ENCODE measurements around the gene SERPINA6.
"Not testable (repeated sequence)": the region's sequence is repeated elsewhere in the genome, so short reads cannot be mapped to it uniquely, and the experiment has no call there.

Gene SERPINA6, protein sequence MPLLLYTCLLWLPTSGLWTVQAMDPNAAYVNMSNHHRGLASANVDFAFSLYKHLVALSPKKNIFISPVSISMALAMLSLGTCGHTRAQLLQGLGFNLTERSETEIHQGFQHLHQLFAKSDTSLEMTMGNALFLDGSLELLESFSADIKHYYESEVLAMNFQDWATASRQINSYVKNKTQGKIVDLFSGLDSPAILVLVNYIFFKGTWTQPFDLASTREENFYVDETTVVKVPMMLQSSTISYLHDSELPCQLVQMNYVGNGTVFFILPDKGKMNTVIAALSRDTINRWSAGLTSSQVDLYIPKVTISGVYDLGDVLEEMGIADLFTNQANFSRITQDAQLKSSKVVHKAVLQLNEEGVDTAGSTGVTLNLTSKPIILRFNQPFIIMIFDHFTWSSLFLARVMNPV

DNA sequence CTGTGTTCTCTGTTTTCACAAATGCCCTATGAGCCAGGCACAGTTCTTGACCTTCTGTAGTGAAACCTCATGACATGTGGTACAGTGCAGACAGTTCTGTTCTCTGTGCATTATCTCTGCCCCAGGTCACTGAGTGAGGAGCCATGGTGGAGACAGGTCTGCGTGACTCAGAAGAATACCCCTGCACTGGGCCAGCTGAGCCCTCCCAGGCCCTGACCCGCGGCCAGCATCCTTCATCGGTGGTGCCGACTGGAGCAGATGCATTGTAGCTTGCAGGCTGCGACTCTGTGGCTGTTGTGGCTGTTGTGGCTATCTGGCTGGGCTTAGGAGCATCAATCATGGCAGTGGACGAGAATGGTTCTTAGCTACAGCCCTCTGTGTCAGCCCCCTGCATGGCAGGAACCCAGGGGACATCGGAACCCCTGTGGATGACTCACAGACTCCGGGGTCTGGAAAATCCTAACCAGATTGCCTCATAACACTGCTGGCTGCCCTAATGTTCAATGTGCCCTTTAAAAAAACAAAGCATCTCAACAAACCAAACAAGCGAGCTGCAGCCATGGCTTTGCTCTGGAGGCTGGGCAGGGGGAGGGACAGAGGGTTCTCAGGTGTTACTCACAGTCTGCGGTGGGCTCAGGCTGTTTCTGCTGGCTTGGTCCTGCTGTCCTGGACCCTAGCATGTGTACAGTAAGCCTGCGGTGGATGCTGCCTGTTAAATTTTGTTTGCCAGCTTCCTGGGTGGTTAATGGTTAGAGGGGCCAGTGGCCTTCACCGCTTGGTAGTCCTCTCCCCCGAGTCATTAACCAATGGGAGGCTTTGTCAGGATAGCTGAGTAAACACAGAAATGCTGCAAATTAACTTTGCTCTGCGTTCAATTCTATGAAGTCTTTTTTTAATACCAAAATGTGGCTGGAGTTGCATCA, at the start of gene SERPINA6:
Gene SERPINA6 (minus strand): TSS at position 689 of the 923 bp plus-strand sequence. CDS start 8,688 bp downstream, outside the sequence.
- no peak for DNase-seq

DNA sequence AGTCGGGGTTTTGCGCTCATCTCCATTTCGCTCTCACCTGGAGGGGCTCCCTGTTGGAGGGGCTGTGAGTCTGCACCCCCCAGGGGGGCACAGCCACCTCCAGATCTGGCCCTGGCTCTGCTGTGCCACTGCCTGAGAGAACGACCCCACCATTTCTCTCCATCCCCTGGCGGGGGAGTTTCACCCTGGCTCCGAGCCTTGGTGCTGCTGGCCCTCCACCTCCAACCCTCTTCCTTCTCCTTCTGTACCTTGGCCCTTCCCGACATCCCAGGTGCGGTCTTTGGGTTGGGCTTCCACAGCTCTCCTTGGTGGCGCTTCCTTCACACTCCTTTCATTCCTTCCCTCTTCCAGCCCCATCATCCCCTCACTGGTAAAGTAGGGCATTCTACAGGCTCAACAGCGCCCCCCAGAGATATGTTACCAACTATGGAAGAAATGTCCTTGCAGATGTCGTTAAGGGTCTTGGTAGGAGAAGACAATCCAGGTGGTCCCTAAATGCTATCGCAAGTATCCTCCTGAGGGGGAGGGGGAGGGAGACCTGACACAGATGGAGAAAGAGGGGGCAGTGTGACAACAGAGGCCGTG, 49.0 kb upstream of the SERPINA6 start:
- no peak for DNase-seq

DNA sequence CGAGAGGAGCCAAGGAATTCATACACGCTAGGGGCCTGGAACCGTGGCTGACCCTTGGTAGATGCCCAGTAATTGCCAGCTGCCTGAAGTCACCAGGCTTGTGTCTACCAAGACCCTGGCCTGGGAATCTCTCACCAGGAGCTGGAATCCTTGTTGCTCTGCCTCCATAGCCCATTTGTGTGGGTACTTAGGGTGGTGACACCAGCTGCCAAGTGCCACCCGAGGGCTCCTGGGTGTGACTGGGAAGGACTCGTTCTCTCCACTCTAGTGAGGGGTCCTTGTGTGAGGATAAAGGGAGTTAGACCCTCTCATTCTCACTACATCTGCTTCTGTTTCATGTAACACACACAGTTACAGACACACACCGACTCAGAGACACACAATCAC, 47.4 kb upstream of the SERPINA6 start:
- no peak for DNase-seq

DNA sequence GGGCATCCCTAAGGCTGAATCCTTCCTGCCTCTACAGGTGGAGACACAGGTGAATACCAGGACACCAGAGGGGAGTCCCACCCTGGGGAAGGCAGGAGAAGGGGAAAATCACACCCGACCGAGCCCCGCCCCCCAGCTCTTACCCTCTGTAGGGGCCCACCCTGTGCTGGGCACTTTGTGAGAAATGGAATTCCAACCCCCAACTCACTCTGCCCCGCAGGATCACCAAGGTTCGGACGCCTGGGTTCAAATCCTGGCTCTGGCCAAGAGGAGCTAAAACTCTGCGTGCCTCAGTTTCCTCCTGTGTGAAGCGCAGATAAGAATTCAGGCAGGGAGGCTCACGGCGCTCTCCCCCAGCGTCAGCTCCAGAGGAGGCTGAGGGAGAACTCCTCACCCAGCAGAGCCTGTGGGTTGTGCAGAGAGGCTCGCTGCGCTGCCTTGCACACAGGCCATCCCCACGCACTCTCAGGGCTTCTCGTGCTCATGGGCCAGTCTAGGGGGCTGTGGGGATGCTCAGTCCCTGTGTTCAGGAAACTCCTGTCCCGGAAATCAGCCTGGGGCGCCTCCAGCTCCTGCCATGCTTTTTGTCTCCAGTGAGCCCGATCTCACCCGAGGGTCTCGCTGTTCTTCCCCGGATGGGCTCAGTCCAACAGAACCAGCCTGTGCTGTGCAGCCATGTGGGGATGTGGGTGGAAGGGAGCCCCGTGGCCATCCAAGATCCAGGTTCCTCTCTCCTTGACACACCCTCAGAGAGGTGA, 46.8 kb upstream of the SERPINA6 start:
- DNase-seq: not testable (repeated sequence)

DNA sequence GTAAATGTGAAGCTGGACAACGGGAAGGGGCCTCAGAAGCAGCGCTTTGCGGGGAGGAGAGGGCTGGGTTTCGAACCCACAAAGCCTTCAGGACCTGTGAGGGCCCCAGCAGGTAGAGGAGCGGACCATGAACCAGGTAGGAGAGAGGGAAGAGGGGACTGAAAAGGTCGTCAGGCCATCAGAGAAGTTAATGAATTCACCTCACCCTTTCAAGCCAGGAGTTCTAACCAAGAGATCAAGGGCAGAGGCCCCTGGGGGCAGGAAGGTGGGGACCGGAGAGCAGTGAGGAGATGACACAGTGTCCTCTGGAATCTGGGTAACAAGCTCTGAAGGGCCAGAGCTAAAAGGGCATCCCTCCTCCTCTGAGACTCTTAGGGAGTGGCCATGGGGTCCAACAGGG, 45.8 kb upstream of the SERPINA6 start:
- DNase-seq: no peak

DNA sequence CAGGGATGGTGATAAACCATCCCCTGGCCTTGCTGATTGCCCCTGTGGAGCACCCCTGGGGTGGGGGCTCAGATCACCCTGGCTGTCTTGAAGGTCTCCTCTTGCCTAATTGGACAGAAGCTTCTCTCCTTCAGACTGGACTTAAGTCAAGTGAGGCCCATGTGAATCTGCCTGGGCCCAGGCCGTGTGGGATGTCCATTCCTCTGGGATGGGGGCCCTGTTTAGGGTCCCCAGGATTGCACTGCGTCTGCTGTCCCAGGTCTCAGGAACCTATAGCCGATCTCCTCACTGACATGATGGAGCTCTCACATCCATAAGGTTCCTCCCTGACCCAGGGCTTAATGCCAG, 45.1 kb upstream of the SERPINA6 start:
- no peak for DNase-seq

DNA sequence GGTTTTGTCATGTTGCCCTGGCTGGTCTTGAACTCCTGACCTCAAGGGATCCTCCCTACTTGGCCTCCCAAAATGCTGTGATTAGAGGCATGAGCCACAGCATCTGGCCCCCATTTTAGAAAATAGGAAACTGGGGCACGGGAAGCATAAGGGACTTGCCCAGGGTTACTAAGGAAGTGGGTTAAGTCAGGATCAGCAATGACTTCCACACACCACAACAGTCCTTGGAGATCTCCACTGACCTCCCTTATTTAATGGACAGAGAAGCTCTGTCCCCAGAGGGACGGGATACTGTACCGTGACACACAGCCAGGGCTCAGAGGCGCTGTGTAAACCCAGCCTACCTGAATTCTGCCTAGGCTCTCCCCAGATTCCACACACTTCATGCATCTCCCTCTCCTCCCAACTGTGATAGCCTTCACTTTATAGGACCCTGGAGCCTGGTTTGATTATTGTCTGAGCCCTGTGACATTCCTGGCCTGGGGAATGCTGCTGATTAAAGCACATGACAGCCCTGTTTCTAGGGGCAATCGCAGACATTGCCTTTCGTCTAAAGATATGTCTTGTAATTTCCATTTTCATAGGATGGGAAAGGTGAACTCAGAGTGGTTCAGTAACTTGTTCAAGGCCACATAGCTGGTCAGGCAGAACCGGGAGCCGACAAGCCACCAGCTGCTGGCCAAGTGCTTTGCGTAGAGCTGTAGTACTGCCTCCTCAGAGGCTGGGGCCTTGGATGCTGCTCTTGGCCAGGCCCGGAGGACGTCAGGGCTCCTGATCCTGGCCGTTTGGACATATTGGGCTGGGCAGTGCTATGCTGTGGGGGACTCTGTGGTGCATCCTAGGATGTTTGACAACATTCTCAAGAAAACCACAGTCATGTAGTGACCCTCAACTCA, 44.5 kb upstream of the SERPINA6 start:
- no peak for DNase-seq

DNA sequence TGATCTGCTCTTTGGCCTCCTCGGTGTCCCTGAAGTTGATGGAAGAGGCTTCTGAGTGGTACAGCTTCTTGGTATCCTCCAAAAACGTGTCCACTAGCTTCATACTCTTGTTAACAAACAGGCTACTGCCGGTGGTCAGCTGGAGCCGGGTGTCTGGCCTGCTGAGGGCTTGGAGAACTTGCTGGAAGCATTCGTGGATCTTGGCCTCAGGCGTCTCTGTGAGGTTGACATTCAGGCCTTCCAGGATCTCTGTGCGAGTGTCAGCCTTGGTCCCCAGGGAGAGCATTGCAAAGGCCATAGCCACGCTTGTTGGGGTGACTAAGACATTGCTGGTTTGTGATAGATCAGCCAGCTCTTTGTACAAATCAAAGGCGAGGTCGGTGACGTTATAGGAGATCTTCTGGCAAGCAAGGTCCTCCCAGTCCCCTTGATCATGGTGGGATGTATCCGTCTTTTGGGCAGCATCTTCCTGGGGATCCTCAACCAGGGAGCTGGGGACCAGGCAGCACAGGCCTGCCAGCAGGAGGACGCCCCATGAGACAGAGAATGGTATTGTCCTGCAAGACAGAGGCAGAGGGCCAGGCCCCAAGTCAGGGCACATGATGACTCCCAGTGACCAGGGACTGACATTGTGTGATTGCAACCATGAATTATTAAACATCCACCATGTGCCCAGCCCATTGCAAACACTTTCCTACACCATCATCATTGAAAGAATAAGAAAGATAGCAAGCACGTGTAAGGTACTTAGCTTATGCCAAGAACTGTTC, 43.2 kb upstream of the SERPINA6 start, which contains the start of gene SERPINA2:
Gene SERPINA2 (minus strand): TSS at position 553 of the 770 bp plus-strand sequence.
- no peak for DNase-seq

DNA sequence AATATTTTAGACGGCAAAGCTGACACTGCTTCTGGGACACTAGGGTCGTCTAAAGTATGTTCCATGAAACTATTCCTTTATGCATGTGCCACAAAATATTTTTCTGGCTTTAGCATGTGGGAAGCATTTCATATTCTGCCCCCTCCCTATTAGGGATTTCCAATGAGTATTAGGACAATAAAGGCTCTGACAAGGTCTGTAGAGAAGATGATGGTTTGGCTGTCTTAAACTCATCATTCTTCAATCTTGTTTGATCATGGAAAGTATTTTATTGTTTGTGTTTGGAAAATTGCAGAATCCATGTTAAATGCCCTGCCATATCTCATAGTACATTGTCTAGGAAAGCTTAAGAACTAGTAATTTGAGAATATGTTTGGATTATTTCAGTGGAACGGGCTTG, 42.5 kb upstream of the SERPINA6 start:
- no peak for DNase-seq

DNA sequence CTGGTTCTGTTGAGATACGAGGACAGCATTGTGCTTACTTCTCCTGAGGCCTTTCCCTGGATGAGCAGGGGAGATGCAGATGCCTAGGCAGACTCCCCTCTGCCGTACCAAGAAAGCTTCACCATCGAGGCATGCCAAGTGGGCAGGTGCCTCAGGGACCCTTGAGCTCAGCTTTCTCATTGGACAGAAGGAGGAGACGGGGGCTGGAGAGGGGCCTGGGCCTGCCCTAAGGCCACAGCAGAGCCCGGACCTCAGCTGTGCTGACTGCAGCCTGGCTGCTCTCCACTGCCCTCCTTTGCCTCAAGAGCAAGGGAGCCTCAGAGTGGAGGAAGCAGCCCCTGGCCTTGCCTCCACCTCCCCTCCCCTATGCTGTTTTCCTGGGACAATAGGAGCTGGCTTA, 41.8 kb upstream of the SERPINA6 start:
- DNase-seq: no peak

DNA sequence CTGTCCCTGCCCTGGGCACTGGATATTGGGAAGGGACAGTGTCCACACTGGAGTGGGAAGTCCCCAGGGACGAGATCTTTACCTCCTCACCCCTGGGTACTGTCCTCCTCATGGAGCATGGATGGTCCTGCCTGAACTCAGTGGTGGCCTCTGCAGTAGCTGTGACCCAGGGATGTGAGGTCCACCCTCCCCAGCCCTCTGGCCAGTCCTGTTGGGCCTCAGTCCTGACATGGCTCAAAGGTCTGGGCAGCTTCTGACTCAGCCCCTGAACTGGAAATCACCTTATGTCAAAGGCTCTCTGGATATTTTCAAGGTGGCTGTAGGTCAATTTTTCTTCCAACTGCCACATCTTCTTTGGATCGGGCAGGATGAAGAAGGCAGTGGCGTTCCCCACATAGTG, 40.9 kb upstream of the SERPINA6 start:
- DNase-seq: no peak

DNA sequence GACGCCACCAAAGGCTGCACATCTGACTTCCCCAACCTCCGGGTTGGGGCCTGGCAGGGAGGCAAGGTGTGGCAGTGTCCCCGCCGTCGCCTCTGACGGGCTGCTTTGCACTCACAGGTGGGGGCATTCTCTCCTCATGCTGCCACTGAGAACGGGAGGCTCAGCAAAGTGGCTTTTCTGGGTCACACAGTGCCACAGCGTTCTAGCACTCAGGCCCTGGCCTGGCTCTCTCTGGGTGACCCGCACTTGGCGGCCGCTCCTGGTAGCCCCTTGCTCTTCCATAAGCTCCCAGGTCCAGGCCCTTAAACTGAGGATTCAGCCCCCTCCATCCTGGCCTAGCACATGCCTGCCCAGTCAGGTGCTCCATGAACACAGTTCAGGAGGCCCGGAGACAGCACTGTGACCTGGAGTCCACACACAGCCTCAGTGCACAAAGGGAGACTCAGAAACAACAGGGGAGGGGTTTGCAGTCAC, 40.1 kb upstream of the SERPINA6 start:
- DNase-seq: no peak

DNA sequence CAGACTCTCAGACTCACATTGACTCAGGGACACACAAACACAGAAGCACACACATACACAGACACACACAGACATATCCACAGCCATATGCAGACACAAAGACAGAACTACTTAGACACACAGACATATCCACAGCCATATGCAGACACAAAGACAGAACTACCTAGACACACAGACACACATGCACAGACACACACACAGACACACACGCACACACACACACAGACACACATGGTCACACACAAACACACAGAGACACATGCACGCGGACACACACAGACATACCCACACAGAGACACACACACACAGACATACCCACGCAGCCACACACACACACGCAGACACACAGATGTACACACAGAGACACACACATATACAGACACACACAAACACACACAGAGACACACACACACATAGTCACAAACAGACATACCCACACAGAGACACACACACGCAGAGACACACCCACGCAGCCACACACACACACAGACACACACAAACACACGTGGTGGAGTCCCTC, 39.5 kb upstream of the SERPINA6 start:
- DNase-seq: no peak

DNA sequence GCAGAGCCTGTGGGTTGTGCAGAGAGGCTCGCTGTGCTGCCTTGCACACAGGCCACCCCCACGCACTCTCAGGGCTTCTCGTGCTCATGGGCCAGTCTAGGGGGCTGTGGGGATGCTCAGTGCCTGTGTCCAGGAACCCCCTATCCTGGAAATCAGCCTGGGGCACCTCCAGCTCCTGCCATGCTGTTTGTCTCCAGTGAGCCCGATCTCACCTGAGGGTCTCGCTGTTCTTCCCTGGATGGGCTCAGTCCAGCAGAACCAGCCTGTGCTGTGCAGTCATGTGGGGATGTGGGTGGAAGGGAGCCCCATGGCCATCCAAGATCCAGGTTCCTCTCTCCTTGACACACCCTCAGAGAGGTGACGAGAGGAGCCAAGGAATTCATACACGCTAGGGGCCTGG, 38.5 kb upstream of the SERPINA6 start:
- no peak for DNase-seq

DNA sequence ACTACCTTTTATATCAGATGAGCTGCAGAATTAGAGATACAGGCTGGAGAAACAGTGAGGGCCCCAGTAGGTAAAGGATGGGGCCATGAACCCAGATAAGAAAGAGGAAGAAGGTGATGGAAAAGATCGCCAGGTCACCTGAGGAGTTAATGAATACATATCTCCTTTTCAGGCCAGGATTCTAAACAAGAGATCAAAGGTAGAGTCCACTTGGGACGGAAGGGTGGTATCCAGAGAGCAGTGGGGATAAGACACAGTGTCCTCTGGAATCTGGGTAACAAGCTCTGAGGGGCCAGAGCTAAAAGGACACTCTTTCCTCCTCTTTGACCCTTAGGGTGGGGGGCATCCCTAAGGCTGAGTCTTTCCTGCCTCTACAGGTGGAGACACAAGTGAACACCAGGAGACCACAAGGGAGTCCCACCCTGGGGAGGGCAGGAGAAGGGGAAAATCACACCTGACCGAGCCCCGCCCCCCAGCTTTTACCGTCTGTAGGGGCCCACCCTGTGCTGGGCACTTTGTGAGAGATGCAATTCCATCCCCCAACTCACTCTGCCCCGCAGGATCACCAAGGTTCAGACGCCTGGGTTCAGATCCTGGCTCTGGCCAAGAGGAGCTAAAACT, 37.9 kb upstream of the SERPINA6 start:
- DNase-seq: no peak

DNA sequence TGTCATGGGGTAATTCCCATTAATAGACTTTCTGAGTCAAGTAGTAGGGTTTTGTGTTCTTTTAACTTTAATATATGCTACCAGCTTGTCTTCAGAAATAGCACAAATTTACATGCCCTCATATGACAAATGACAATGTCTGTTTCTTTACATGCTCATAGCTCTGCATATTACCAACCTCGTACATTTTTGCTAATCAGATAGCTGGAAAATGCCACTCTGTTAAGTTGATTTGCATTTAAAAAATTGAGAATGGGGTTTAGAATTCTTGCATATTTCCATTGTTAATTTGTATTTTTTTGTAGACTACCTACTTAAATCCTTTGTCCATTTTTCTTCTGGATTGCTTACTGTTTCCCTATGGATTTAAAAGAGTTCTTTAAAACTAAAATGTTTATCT, 34.0 kb upstream of the SERPINA6 start:
- DNase-seq: no peak

DNA sequence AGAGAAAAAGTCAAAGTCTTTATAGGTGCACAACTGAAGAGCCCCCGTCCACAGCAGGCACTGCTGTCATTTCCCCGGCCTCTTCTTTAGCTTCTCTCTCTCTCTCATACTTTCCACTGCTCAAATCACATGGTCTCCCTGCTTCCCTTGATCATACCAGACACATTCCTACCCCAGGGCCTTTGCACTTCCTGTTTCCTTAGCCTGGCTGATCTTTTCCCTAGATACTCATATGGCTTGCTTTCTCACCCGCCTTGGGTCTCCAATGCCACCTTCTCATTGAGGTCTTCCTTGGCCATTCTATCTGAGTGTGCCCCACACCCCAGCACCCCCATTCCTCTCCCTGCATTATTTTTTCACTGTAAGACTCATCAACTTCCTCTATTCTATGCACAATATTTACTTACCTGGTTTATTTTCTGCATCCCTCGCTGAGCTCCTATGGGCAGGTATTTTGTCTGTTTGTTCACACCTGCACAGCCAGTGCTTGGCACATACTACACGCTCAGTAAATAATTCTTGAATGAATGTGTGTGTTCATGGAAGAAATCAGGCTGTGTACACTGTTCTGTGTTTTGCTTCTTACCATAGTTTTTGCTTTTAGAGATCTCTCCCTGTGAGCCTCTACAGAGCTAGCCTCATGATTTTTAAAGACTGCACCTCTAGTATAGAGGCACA, 33.4 kb upstream of the SERPINA6 start:
- DNase-seq: no peak

DNA sequence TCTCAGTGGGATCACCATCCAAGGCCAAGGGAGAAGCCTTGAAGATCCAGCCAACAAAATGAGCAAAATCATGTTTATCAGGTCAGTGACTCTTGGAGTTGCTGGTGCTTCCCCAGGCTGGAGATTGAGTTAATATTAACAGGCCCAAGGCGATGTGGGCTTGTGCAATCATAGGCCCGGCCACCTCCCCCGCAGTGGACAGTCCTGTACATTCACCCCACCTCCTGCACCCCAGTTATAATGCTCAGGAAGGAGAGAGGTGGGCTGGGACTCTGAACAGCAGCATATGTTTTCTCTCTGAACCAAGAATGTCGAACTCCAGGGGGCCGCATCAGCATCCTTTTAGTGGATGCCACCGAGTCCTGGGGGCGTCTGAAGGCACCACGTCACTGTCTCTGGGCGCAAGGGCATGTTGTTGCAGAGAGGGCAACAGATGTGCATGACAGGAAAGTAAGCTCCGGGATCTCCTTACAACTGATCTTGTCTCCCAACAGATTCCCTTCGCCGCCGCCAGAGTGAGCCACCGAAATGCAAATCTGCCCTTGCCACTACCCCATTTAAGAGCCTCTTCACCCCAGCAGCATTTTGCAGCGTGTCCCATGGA, 32.2 kb upstream of the SERPINA6 start:
- no peak for DNase-seq

DNA sequence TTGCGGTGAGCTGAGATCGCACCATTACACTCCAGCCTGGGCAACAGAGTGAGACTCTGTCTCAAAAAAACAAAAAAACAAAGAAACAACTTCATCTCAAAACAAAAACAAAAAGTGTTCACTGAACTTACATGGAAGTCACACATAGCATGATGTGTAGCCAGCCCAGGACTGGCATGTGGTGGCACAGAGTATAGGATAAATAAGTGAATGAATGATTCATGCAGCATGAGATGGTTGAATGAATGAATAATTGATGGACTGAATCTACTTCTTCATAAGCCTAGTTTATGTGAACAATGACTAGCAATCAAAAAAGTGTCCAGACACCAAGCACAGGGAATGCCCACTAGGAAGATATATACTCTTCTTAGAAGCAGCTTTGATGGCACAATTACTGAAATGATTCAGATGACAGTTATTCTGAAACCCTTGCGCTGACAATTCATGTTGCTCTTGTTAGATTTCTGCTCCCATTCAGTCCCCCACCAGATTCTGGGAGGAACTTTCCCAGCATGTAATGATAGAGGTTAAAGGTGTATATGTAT, 31.6 kb upstream of the SERPINA6 start:
- no peak for DNase-seq
